ENCODE data around the gene DMAC2.
"Not testable (repeated sequence)": the region's sequence is repeated elsewhere in the genome, so short reads cannot be mapped to it uniquely, and the experiment has no call there.

The DMAC2 gene

DNA sequence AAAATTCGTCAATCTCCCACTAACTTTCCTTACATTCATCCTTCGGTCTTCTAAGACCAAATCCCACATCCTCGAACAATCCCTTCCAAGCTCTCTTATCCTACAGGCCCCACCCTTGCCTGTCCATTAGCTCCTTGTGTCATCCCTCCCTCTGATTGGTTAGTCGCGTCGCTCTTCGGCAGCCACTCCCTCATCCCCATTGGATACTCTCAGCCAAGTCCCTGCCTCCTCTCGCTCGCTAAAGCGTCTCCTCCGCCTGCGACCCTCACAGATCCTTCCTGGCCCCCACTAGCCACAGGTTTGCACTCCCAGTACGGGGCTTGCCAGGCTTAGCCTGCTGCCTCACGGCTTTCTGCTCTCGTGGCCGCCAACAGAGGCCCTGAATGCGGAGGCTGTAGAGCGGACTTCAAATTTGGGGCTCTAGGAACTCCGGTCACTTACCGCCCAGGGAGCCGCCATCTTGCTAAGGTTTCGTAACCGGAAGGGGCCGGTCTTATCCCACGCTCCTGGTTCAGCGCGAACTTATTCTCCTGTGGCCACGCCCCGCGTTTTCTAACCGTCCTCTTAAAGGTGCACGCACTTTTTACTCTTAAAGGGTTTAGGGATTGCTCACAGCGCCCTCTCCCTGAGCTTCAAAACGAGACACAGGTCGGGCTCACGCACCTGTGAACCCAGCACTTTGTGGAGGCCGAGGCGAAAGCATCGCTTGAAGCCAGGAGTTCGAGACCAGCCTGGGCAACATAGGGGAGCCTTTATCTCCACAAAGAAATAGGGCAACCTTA, at the start of gene DMAC2:
TSS of gene DMAC2 (minus strand) at position 472 of the 782 bp plus-strand sequence. CDS start at position 459, 13 bp downstream.
- Histone ChIP-seq H3K9me3 (ENCODE audit: control insufficient read depth, insufficient read depth, low read length) (no peaks in the 10 kb centered on the region), H3K36me3 (ENCODE audit: insufficient read depth, low read length) (peaks cover 3% of the 10 kb centered on the region; the same call in 1 of the 2 replicates), H3K4me1 (ENCODE audit: insufficient read depth, low read length) (0 out of 2 replicates have a peak, but pooled peaks cover 3% of the 10 kb centered on the region), H3K9ac (ENCODE audit: low read depth, low read length) (peak within 1 kb of the TSS; percentile 89)

DNA sequence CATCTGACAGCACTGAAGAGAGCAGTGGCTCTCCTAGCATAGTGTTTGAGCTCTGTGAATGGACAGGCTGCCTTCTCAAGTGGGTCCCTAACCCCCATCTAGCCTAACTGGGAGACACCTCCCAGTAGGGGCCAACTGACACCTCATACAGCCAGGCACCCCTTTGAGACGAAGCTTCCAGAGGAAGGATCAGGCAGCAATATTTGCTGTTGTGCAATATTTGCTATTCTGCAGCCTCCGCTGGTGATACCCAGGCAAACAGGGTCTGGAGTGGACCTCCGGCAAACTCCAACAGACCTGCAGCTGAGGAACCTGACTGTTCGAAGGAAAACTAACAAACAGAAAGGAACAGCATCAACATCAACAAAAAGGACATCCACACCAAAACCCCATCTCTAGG, 47.2 kb upstream of the DMAC2 start:
- H3K4me1 ChIP-seq (ENCODE audit: insufficient read depth, low read length); H3K9ac ChIP-seq (ENCODE audit: low read depth, low read length); H3K9me3 ChIP-seq (ENCODE audit: control insufficient read depth, insufficient read depth, low read length); H3K36me3 ChIP-seq (ENCODE audit: insufficient read depth, low read length): not testable (repeated sequence)

DNA sequence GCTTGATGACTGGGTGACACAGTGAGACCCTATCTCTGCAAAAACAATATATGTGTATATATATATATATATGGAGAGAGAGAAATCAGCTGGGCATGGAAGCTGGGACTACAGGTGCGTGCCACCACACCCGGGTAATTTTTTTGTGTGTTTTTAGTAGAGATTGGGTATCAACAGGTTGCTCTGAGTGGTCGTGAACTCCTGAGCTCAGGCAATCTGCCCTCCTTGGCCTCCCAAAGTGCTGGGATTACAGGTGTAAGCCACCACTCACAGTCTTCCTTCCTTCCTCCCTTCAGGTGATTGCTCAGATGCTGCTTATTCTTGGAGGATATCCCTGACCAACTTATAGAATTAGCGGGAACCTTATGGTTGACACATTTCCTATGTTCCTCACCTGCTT, 45.1 kb upstream of the DMAC2 start:
- no peaks in the 10 kb centered on the region; the same call in 1 of the 2 replicates for H3K9me3 ChIP-seq (ENCODE audit: control insufficient read depth, insufficient read depth, low read length)
- no peaks in the 10 kb centered on the region for H3K36me3 ChIP-seq (ENCODE audit: insufficient read depth, low read length)
- H3K4me1 ChIP-seq (ENCODE audit: insufficient read depth, low read length): no peaks in the 10 kb centered on the region
- H3K9ac ChIP-seq (ENCODE audit: low read depth, low read length): no peak overlapping the region

DNA sequence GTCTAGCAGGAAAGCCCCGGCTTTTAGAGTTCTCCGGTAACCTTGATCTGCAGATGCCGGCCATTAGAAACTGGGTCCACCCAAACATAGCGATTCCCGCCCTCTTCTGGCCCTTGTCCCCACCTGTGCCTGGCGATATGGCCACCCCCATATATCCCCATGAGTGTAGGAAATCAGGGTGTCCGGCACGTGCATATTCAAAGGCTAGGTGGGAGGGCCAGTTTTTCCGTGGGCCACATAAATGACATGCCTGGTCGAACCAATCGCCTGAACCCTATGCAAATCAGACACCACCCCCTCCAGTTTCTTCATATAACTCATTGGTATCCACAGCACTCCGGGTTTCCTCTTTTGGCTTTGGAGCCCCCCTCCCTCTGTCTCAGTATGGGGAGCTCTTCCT, 40.6 kb upstream of the DMAC2 start:
- H3K9ac ChIP-seq (ENCODE audit: low read depth, low read length): no peak overlapping the region
- no peaks in the 10 kb centered on the region for H3K36me3 ChIP-seq (ENCODE audit: insufficient read depth, low read length)
- H3K9me3 ChIP-seq (ENCODE audit: control insufficient read depth, insufficient read depth, low read length): no peaks in the 10 kb centered on the region
- no peaks in the 10 kb centered on the region for H3K4me1 ChIP-seq (ENCODE audit: insufficient read depth, low read length)

DNA sequence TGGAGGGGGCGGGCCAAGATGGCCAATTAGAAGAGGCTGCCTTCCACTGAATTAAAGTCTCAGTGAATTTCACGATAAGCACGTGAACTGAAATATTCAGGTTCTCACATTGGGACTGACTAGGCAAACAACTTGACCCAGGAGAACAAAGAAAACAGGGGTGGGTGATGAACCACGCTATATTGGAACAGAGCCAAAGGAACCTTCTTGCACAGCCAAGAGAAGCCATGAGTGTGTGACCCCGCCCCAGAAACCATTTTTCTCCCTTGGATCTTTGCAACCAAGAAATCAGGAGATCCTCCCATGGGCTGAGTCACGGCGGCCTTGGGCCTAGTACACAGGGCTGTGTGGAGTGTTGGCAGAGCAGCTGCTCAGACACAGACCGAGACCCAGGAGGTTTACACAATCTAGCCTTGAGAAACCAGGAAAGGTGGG, 40.1 kb upstream of the DMAC2 start:
- no peaks in the 10 kb centered on the region for H3K4me1 ChIP-seq (ENCODE audit: insufficient read depth, low read length)
- H3K36me3 ChIP-seq (ENCODE audit: insufficient read depth, low read length): no peaks in the 10 kb centered on the region
- no peaks in the 10 kb centered on the region for H3K9me3 ChIP-seq (ENCODE audit: control insufficient read depth, insufficient read depth, low read length)
- H3K9ac ChIP-seq (ENCODE audit: low read depth, low read length): no peak overlapping the region

DNA sequence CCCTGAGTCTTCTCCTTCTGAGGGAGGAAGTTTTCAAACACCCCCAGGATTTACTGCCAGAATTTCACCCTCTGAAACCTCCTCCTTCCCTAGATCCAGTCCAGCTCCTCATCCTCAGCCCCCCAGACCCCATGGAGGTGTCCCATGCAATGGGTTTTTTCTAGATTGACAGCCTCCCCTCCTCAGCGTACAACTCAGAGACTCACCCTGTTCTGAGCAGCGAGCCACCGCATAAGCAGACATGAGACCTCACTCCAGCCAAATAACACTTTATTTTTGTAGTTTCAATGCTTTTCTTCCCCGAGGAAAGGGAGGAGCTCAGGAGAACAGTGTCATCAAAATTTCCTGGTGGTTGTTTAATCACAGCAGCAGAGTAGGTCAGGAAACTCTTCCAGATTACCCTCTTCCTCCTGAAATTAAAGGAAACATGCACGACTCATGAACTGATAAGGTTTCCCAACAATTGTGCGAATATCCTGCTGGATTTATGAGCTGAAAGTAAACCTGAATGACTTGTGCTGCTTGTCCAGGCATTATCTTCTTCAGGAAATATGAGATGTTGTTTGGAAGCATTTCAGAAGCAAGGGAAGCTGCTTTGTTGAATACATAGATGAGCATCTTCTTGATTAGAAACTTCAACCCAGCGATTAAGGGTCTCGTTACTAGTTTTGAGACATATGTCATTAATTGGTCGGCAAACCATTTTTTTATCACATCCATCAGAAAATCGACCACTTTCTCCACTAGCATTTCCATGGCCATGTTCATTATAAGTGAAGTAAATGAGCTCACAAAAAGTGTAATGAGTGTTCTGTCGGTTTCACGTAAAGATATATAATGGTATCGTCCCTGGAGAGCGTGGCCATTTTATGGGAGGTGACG, 39.4 kb upstream of the DMAC2 start:
- Histone ChIP-seq H3K9me3 (ENCODE audit: control insufficient read depth, insufficient read depth, low read length) (no peaks in the 10 kb centered on the region), H3K36me3 (ENCODE audit: insufficient read depth, low read length) (no peaks in the 10 kb centered on the region), H3K9ac (ENCODE audit: low read depth, low read length) (no peak overlapping the region), H3K4me1 (ENCODE audit: insufficient read depth, low read length) (no peaks in the 10 kb centered on the region)

DNA sequence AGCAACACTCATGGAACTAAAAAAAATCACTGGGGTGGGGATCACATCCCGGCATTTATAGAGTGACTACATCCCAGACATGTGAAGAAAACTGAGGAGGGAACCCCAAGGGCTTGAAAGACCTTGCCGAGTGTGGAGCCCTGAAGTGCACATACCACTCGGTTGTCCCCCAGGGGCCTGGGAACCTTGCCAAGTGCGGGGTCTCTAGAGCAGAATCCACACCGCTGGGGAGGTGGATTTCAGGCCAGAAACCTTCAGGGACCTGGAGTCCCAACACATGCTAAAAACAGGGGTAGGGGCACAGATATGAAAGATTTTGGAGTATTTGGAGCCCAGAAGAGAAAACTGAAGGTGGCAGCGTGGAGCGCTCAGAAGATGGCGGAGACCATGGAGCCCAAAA, 38.5 kb upstream of the DMAC2 start:
- no peaks in the 10 kb centered on the region for H3K36me3 ChIP-seq (ENCODE audit: insufficient read depth, low read length)
- no peak overlapping the region for H3K9ac ChIP-seq (ENCODE audit: low read depth, low read length)
- no peaks in the 10 kb centered on the region for H3K9me3 ChIP-seq (ENCODE audit: control insufficient read depth, insufficient read depth, low read length)
- H3K4me1 ChIP-seq (ENCODE audit: insufficient read depth, low read length): no peaks in the 10 kb centered on the region

DNA sequence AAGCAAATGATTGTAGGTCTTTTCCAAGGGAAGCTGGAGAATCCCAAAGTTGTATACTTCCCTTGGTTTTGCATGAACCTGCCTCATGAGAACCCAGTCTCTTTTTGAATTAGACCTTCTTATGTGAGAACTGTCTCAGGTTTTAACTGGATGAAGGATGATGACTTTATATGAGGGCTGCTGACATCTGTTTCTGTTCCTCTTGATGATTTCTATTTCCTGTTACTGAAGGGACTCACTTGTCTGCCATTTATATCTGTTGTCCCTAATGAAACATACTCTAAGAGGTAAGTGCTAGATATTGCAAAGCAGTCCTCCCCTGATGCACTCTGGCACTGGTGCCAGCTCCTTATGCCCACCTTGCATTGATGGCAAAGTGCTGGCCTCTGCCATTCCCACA, 36.9 kb upstream of the DMAC2 start:
- H3K9me3 ChIP-seq (ENCODE audit: control insufficient read depth, insufficient read depth, low read length): no peaks in the 10 kb centered on the region

DNA sequence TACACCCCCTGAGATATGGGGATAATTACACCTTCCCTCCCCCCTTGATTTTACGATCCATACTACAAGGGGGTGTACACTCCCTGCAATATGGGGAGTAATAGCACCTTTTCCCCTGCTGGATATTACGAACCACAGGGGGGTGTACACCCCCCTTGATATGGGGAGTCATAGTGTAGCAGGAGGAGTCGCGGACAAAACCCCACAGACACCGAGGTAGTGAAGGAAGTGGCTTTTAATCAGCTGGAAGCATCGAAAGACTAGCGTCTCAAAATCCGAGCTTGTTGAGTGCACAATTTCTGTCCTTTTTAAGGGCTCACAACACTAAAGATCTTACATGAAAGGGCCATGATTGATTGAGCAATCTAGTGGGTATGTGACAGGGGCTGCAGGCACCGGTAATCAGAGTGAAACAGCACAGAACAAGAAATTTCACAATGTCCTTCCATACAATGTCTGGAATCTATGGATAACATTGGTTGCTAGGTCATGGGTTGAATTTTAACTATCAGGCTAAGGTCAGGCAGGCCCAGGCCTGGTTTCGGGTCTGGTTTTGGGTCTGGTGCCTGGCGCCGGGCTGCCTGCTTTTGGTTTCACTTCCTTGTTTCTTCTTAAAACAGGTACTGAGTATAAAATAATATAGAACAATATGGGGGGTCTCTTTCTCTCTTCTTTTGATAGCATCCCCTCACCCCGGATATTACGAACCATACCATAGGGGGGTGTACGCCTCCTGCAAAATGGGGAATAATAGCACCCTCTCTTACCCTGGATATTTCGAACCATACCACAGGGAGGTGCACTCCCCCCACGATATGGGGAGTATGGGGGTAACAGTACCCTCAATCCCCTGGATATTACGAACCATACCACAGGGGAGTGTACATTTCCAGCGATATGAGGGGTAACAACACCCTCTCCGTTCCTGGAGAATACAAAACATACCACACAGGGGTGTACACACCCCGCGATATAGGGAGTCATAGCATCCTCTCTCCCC, 23.8 kb upstream of the DMAC2 start:
- not testable (repeated sequence) for H3K36me3 ChIP-seq (ENCODE audit: insufficient read depth, low read length); H3K4me1 ChIP-seq (ENCODE audit: insufficient read depth, low read length); H3K9ac ChIP-seq (ENCODE audit: low read depth, low read length); H3K9me3 ChIP-seq (ENCODE audit: control insufficient read depth, insufficient read depth, low read length)

More for the DNA sequence above, 36.9 kb upstream of the DMAC2 start:
- Histone ChIP-seq H3K36me3 (ENCODE audit: insufficient read depth, low read length) (no peaks in the 10 kb centered on the region), H3K9ac (ENCODE audit: low read depth, low read length) (no peak overlapping the region), H3K4me1 (ENCODE audit: insufficient read depth, low read length) (no peaks in the 10 kb centered on the region)

DNA sequence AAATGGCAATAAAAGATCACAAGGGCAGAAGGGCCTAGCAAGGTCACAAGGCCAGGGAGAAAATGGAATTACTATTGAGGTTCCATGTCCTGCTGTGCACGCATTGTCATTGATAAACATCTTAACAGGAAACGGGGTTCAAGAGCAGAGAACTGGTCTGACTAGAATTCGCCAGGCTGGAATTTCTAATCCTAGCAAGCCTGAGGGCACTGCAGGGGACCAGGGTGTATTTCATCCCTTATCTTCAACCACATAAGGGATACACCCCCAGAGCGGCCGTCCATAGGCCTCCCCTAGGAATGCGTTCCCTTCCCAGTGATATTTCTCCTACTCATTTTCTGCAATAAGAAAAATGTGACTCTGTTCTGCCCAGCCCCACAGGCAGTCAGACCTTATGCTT, 22.8 kb upstream of the DMAC2 start:
- Histone ChIP-seq H3K9me3 (ENCODE audit: control insufficient read depth, insufficient read depth, low read length) (no peaks in the 10 kb centered on the region), H3K4me1 (ENCODE audit: insufficient read depth, low read length) (no peaks in the 10 kb centered on the region), H3K9ac (ENCODE audit: low read depth, low read length) (no peak overlapping the region), H3K36me3 (ENCODE audit: insufficient read depth, low read length) (no peaks in the 10 kb centered on the region)

DNA sequence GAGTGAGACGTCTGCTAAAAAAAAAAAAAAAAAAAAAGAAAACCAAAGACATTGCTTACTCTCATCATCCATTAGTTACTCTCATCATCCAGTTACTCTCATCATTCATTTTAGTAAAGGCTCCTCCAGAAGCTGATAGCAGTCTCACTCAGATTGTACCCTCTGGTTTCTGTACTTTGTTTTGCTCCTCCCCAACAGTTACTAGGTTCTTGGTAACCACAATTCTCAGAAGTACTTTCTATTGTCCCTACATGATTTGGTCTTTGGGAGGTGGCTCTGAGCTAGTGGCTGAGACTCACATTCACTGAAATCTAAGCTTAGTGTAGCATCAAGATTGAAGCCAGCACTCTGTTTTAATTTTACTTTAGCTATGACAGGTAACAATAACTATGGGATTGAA, 17.5 kb upstream of the DMAC2 start:
- Histone ChIP-seq H3K9ac (ENCODE audit: low read depth, low read length) (no peak overlapping the region), H3K9me3 (ENCODE audit: control insufficient read depth, insufficient read depth, low read length) (no peaks in the 10 kb centered on the region), H3K4me1 (ENCODE audit: insufficient read depth, low read length) (no peaks in the 10 kb centered on the region), H3K36me3 (ENCODE audit: insufficient read depth, low read length) (no peaks in the 10 kb centered on the region)

DNA sequence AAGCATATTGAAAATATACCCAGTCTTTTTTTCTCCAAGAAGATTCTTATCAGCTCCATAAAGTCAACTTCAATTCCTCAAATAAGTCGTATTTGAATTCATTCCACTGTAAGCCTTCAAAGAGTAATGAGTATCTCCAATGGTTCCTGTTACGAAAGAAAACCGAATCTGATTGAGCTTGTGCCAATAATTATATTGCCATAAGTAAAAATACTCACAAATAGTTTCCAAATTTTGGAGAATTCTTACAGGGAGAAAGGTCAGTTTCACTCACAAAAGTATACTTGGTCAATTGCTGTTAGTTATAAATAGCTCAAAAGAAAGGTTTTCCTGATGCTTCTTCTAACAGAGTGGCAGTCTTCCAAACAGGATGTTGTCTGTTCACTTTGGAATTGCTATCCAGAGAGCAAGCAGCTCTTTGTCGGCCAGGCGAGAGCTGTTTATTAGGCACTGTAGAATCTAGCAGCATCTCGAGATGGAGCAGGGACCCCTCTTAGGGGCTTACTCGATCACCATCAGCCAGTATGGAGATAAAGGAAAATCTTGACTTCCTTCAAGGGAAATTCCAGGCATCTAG, 16.7 kb upstream of the DMAC2 start:
- no peaks in the 10 kb centered on the region for H3K9me3 ChIP-seq (ENCODE audit: control insufficient read depth, insufficient read depth, low read length)
- H3K4me1 ChIP-seq (ENCODE audit: insufficient read depth, low read length): no peaks in the 10 kb centered on the region
- no peaks in the 10 kb centered on the region for H3K36me3 ChIP-seq (ENCODE audit: insufficient read depth, low read length)
- H3K9ac ChIP-seq (ENCODE audit: low read depth, low read length): no peak overlapping the region

DNA sequence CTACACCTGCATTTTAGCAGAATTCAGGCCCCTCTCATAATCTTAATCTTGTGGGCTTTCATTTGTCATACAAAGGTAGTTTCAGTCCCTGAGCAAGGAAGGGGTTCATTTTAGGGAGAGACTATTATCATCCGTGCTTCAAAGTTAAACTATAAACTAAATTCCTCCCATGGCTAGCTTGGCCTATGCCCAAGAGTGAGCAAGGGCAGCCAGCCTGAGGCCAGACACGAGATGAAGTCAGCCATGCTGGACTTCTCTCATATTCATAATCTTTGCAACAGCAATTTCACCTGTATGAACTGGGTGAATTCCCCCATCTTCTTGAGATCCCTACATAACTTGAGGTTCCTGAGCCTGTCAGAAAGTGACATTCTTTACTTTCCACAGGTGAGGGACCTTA, 16.2 kb upstream of the DMAC2 start:
- Histone ChIP-seq H3K9me3 (ENCODE audit: control insufficient read depth, insufficient read depth, low read length) (no peaks in the 10 kb centered on the region), H3K9ac (ENCODE audit: low read depth, low read length) (no peak overlapping the region), H3K36me3 (ENCODE audit: insufficient read depth, low read length) (no peaks in the 10 kb centered on the region), H3K4me1 (ENCODE audit: insufficient read depth, low read length) (no peaks in the 10 kb centered on the region)
